GM18499 (cell line): ENCODE measurements around the gene TEKT2.

Experiments
- ATAC-seq: cut with Tn5 transposase; IDR thresholded peaks from one replicate; pipeline ENCODE4 v1.9.1; 2021; ENCODE audit warnings: moderate number of reproducible peaks; ENCODE audit not compliant: insufficient read depth, unreplicated experiment

Gene TEKT2

GRCh38 chr1:36086529-36087232 lies 2.8 kb downstream of the TEKT2 start:
- ATAC-seq = no peak

- ATAC-seq = no peak
Measured at GRCh38 chr1:36087233-36088123, 3.6 kb downstream of the TEKT2 start.

GRCh38 chr1:36088265-36088576 lies 4.3 kb downstream of the TEKT2 start:
- ATAC-seq = no peak

GRCh38 chr1:36088577-36089392 lies 4.9 kb downstream of the TEKT2 start, which contains the start of gene ADPRS:
TSS of gene ADPRS (plus strand) at chr1:36088892. CDS start at chr1:36088905, 13 bp downstream.
- ATAC-seq = peak; percentile 65

- ATAC-seq = no peak
Measured at GRCh38 chr1:36089393-36090121, 5.7 kb downstream of the TEKT2 start.

GRCh38 chr1:36091141-36091540 lies 7.2 kb downstream of the TEKT2 start:
- no peak for ATAC-seq

GRCh38 chr1:36091698-36092097 lies 7.8 kb downstream of the TEKT2 start:
- no peak for ATAC-seq

- ATAC-seq = no peak
Measured at GRCh38 chr1:36092166-36092797, 8.4 kb downstream of the TEKT2 start.

- ATAC-seq = no peak
Measured at GRCh38 chr1:36092798-36093185, 8.9 kb downstream of the TEKT2 start.

- no peak for ATAC-seq
Measured at GRCh38 chr1:36093226-36093625, 9.3 kb downstream of the TEKT2 start.

GRCh38 chr1:36093929-36094328 lies 10.0 kb downstream of the TEKT2 start:
- ATAC-seq = no peak

GRCh38 chr1:36094621-36095061 lies 10.7 kb downstream of the TEKT2 start:
- ATAC-seq = no peak

GRCh38 chr1:36095760-36096405 lies 12.0 kb downstream of the TEKT2 start:
- no peak for ATAC-seq

GRCh38 chr1:36096500-36097432 lies 12.9 kb downstream of the TEKT2 start:
- ATAC-seq = no peak

- ATAC-seq = no peak
Measured at GRCh38 chr1:36097693-36098585, 14.0 kb downstream of the TEKT2 start.

- ATAC-seq = no peak
Measured at GRCh38 chr1:36098650-36099365, 14.9 kb downstream of the TEKT2 start.
